Panc1 (cell line): ENCODE results near the gene SNAP25. TPM values are rescaled to one million over a fixed set of nuclear protein-coding genes. Genes with fewer than 3 reads are reported as not detected.

Source experiments
- ATAC-seq: fragments of 200-7000 bp; cut with Tn5 transposase; 2 replicates; pipeline ENCODE4 v1.9.1; 2020; ENCODE audit warnings: mild to moderate bottlenecking, moderate library complexity
- BruUV-seq: library from RNA; stranded (reverse); fragments of 400-500 nt; replicated peaks from 2 replicates; lab custom pipeline; 2021; lab: Mats Ljungman, UMichigan
- CTCF ChIA-PET: fragments of 300-600 bp; sonication (Branson Sonifier 250); formaldehyde crosslinking; loops from one replicate; lab custom pipeline; 2022; ENCODE audit warnings: antibody characterized with exemption; lab: Charles Lee
- POLR2A ChIA-PET: fragments of 300-600 bp; sonication (Branson Sonifier 250); formaldehyde crosslinking; loops from one replicate; lab custom pipeline; 2022; ENCODE audit warnings: antibody characterized with exemption; lab: Charles Lee
- DNase-seq: peaks from one replicate; pipeline ENCODE4 v3.0.0-alpha.2; 2010; ENCODE audit warnings: low read depth, low spot score
- H3K27ac ChIP-seq: 2 replicates; pipeline ENCODE4 v1.5.1; 2011; ENCODE audit warnings: mild to moderate bottlenecking, low read length, inconsistent platforms
- H3K27me3 ChIP-seq: fragments of 200-500 bp; sonication (Bioruptor generic); 2 replicates; pipeline ENCODE4 v1.6.0; 2014; ENCODE audit warnings: low read length, inconsistent platforms; ENCODE audit not compliant: control insufficient read depth, insufficient read depth
- H3K36me3 ChIP-seq: fragments of 200-500 bp; sonication (Bioruptor generic); 2 replicates; pipeline ENCODE4 v1.5.1; 2014; ENCODE audit warnings: inconsistent platforms, mild to moderate bottlenecking, low read length, moderate library complexity; ENCODE audit not compliant: control insufficient read depth, insufficient read depth
- H3K4me1 ChIP-seq: 2 replicates; pipeline ENCODE4 v1.5.1; 2011; ENCODE audit warnings: inconsistent platforms, mild to moderate bottlenecking, low read length, moderate library complexity; ENCODE audit not compliant: control insufficient read depth, insufficient read depth
- H3K4me3 ChIP-seq, 2 experiments: 2 replicates each; pipeline ENCODE4 v1.5.1; 2011 to 2012; ENCODE audit warnings: low read depth in 2 of 2, low read length in 2 of 2, mild to moderate bottlenecking in 2 of 2, inconsistent platforms in 1 of 2, moderate library complexity in 1 of 2
- H3K9me3 ChIP-seq: fragments of 200-500 bp; sonication (Bioruptor generic); 2 replicates; pipeline ENCODE4 v1.5.1; 2014; ENCODE audit warnings: low read depth, mild to moderate bottlenecking, inconsistent platforms, low read length, moderate library complexity; ENCODE audit not compliant: control insufficient read depth, insufficient read depth
- POLR2AphosphoS5 ChIP-seq: IDR thresholded peaks from 2 replicates; pipeline ENCODE4 v1.6.1; 2012; ENCODE audit warnings: mild to moderate bottlenecking, low read depth, low read length, moderate library complexity
- REST ChIP-seq, 2 experiments: IDR thresholded peaks; 2 replicates each; pipeline ENCODE4 v1.6.1; 2011 to 2012; ENCODE audit warnings: low read depth in 2 of 2, control low read depth in 1 of 2, low read length in 1 of 2, mild to moderate bottlenecking in 1 of 2, moderate library complexity in 1 of 2; ENCODE audit not compliant: insufficient read depth in 1 of 2
- SIN3A ChIP-seq: IDR thresholded peaks from 2 replicates; pipeline ENCODE4 v1.6.1; 2012; ENCODE audit warnings: low read depth, mild to moderate bottlenecking, low read length, moderate library complexity, borderline replicate concordance; ENCODE audit not compliant: insufficient read depth
- TCF7L2 ChIP-seq: IDR thresholded peaks from 2 replicates; pipeline ENCODE4 v1.6.1; 2011; ENCODE audit warnings: mild to moderate bottlenecking, low read depth, low read length, inconsistent platforms
- in situ Hi-C: cut with HindIII; loops from 2 replicates; pipeline ENCODE4 v1.10.0; 2016; ENCODE audit warnings: low sequenced_read_pairs, low pct_unique_long_range_greater_than_20kb
- intact Hi-C: fragments of 100-400 bp; cut with micrococcal nuclease; formaldehyde crosslinking; loops from one replicate; pipeline ENCODE4 v1.10.0; 2022; ENCODE audit not compliant: unreplicated experiment
- total RNA-seq: library from RNA; stranded (reverse); gene quantifications from one replicate; pipeline ENCODE4 v1.2.1, GENCODE V29; 2021; ENCODE audit not compliant: unreplicated experiment
- TF ChIP-seq, protein P1 (sequence below): fragments of 450-650 bp; IDR thresholded peaks from 2 replicates; pipeline ENCODE4 v1.5.1; 2017; ENCODE audit warnings: mild to moderate bottlenecking

SNAP25 gene
- total RNA-seq, 1 experiment from 2014 or later = 0.69 TPM

GRCh38 chr20:10240655-10241054, 22.0 kb downstream of the SNAP25 start:
- in situ Hi-C loops (no loop called here), intact Hi-C loops (no loop called here)
- no peaks in the 10 kb centered on the region for H3K27me3 ChIP-seq
- H3K36me3 ChIP-seq = no peaks in the 10 kb centered on the region
- H3K27ac ChIP-seq = no peak overlapping the region
- ChIA-PET CTCF (no interaction called here), POLR2A (no interaction called here)
- H3K4me1 ChIP-seq = no peaks in the 10 kb centered on the region
- DNase-seq (no peak), ATAC-seq (no peak)
- BruUV-seq = no TSS peak
- no peak overlapping the region for H3K4me3 ChIP-seq
- TF ChIP-seq SIN3A (no peak), REST (IDR thresholded peaks at IDR 0.05; ENCODE audit: insufficient read depth in 1 of 2, low read depth in 2 of 2, low read length in 1 of 2) (no peak), TCF7L2 (no peak)
- no peaks in the 10 kb centered on the region for H3K9me3 ChIP-seq

DNA sequence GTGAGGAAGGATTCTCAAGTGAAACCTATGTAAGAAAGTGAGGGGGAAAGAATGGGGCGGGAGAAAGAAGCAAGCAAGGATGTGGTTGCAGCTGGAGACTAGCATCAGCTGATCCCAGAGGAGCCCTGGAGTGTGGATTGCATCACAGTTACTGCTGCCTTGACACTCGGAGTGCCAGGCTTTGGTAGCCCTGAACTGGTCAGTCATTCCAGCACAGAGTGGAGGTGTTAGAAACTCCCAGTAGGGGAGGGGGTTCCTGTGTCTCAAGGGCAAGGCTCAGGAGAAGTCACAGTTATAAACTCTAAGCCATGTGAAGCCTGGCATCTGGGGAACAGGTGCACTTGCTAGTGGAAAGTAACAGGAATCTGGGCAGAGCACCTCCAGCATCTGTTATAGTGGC, 23.5 kb downstream of the SNAP25 start:
- in situ Hi-C loops = no loop called here
- no peak overlapping the region for H3K27ac ChIP-seq
- no peak for DNase-seq

More for the DNA sequence above, 23.5 kb downstream of the SNAP25 start:
- Histone ChIP-seq H3K27me3 (no peaks in the 10 kb centered on the region), H3K4me1 (no peaks in the 10 kb centered on the region), H3K4me3 (no peak overlapping the region), H3K36me3 (no peaks in the 10 kb centered on the region), H3K9me3 (no peaks in the 10 kb centered on the region)
- ChIA-PET POLR2A (no interaction called here), CTCF (no interaction called here)
- ATAC-seq = no peak
- intact Hi-C loops = no loop called here
- BruUV-seq = no TSS peak
- TF ChIP-seq SIN3A (no peak), REST (IDR thresholded peaks at IDR 0.05; ENCODE audit: insufficient read depth in 1 of 2, low read depth in 2 of 2, low read length in 1 of 2) (no peak), TCF7L2 (no peak), POLR2AphosphoS5 (no peak)
- TF ChIP-seq, protein P1, sequence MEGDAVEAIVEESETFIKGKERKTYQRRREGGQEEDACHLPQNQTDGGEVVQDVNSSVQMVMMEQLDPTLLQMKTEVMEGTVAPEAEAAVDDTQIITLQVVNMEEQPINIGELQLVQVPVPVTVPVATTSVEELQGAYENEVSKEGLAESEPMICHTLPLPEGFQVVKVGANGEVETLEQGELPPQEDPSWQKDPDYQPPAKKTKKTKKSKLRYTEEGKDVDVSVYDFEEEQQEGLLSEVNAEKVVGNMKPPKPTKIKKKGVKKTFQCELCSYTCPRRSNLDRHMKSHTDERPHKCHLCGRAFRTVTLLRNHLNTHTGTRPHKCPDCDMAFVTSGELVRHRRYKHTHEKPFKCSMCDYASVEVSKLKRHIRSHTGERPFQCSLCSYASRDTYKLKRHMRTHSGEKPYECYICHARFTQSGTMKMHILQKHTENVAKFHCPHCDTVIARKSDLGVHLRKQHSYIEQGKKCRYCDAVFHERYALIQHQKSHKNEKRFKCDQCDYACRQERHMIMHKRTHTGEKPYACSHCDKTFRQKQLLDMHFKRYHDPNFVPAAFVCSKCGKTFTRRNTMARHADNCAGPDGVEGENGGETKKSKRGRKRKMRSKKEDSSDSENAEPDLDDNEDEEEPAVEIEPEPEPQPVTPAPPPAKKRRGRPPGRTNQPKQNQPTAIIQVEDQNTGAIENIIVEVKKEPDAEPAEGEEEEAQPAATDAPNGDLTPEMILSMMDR = no peak
